ENCODE measurements around the gene MPHOSPH8. TPM values are rescaled to one million over a fixed set of nuclear protein-coding genes. Genes with fewer than 3 reads are reported as not detected.
A peak's percentile ranks its signal among the peaks of the same experiment; 100 is the strongest.

The MPHOSPH8 gene
- total RNA-seq, 1 donor from 2014 or later = 19.2 TPM

- Mint-ChIP-seq H3K36me3 (ENCODE audit: low read depth, unreplicated experiment) (peaks cover 34% of the 10 kb centered on the region), H3K9me3 (ENCODE audit: unreplicated experiment) (no peaks in the 10 kb centered on the region), H3K4me1 (ENCODE audit: unreplicated experiment) (no peaks in the 10 kb centered on the region), H3K27me3 (ENCODE audit: unreplicated experiment) (no peaks in the 10 kb centered on the region), H3K27ac (ENCODE audit: unreplicated experiment) (no peak overlapping the region), H3K4me3 (ENCODE audit: unreplicated experiment) (no peak overlapping the region)
- DNase-seq (ENCODE audit: low spot score) = no peak
- no peak for TF ChIP-seq CTCF (IDR thresholded peaks at IDR 0.05; ENCODE audit: unreplicated experiment)
These were observed 11.5 kb downstream of the MPHOSPH8 start for GRCh38 chr13:19645000-19645399.

GRCh38 chr13:19646063-19646462, 12.6 kb downstream of the MPHOSPH8 start:
- Mint-ChIP-seq H3K9me3 (ENCODE audit: unreplicated experiment) (no peaks in the 10 kb centered on the region), H3K4me1 (ENCODE audit: unreplicated experiment) (no peaks in the 10 kb centered on the region), H3K27ac (ENCODE audit: unreplicated experiment) (no peak overlapping the region), H3K4me3 (ENCODE audit: unreplicated experiment) (no peak overlapping the region), H3K36me3 (ENCODE audit: low read depth, unreplicated experiment) (peaks cover 41% of the 10 kb centered on the region), H3K27me3 (ENCODE audit: unreplicated experiment) (no peaks in the 10 kb centered on the region)
- DNase-seq (ENCODE audit: low spot score) = no peak
- no peak for TF ChIP-seq CTCF (IDR thresholded peaks at IDR 0.05; ENCODE audit: unreplicated experiment)

- Mint-ChIP-seq H3K36me3 (ENCODE audit: low read depth, unreplicated experiment) (peaks cover 25% of the 10 kb centered on the region), H3K27ac (ENCODE audit: unreplicated experiment) (no peak overlapping the region), H3K9me3 (ENCODE audit: unreplicated experiment) (no peaks in the 10 kb centered on the region), H3K27me3 (ENCODE audit: unreplicated experiment) (no peaks in the 10 kb centered on the region), H3K4me3 (ENCODE audit: unreplicated experiment) (no peak overlapping the region), H3K4me1 (ENCODE audit: unreplicated experiment) (no peaks in the 10 kb centered on the region)
- no peak for DNase-seq (ENCODE audit: low spot score)
- no peak for TF ChIP-seq CTCF (IDR thresholded peaks at IDR 0.05; ENCODE audit: unreplicated experiment)
These were observed 17.3 kb downstream of the MPHOSPH8 start for GRCh38 chr13:19650742-19651141.

- Mint-ChIP-seq H3K4me1 (ENCODE audit: unreplicated experiment) (no peaks in the 10 kb centered on the region), H3K36me3 (ENCODE audit: low read depth, unreplicated experiment) (peaks cover 14% of the 10 kb centered on the region), H3K4me3 (ENCODE audit: unreplicated experiment) (no peak overlapping the region), H3K9me3 (ENCODE audit: unreplicated experiment) (no peaks in the 10 kb centered on the region), H3K27ac (ENCODE audit: unreplicated experiment) (no peak overlapping the region), H3K27me3 (ENCODE audit: unreplicated experiment) (peaks cover 2% of the 10 kb centered on the region)
- TF ChIP-seq CTCF (IDR thresholded peaks at IDR 0.05; ENCODE audit: unreplicated experiment) = no peak
- no peak for DNase-seq (ENCODE audit: low spot score)
These were observed 24.6 kb downstream of the MPHOSPH8 start for GRCh38 chr13:19657872-19658591.

- H3K27me3 Mint-ChIP-seq (ENCODE audit: unreplicated experiment) = peaks cover 3% of the 10 kb centered on the region
- no peak for DNase-seq (ENCODE audit: low spot score)
- no peaks in the 10 kb centered on the region for H3K4me1 Mint-ChIP-seq (ENCODE audit: unreplicated experiment)
- H3K9me3 Mint-ChIP-seq (ENCODE audit: unreplicated experiment) = no peaks in the 10 kb centered on the region
- H3K36me3 Mint-ChIP-seq (ENCODE audit: low read depth, unreplicated experiment) = peaks cover 17% of the 10 kb centered on the region
- peak overlapping the region; percentile 29 for H3K4me3 Mint-ChIP-seq (ENCODE audit: unreplicated experiment)
- no peak overlapping the region for H3K27ac Mint-ChIP-seq (ENCODE audit: unreplicated experiment)
- no peak for TF ChIP-seq CTCF (IDR thresholded peaks at IDR 0.05; ENCODE audit: unreplicated experiment)
These were observed 25.4 kb downstream of the MPHOSPH8 start for GRCh38 chr13:19658831-19659230.

Measured in endothelial cell (in vitro differentiated cells).